CD4-positive, alpha-beta T cell treated with Interferon alpha-2 for 1 hour (primary cell): ENCODE measurements around the gene NCBP1.
A peak's percentile ranks its signal among the peaks of the same experiment; 100 is the strongest.
"Not testable (repeated sequence)": the region's sequence is repeated elsewhere in the genome, so short reads cannot be mapped to it uniquely, and the experiment has no call there.

Experiments
- DNase-seq, 2 donors: peaks; one replicate each; pipeline ENCODE4 v3.0.0-alpha.2; 2020 to 2022

The NCBP1 gene, protein sequence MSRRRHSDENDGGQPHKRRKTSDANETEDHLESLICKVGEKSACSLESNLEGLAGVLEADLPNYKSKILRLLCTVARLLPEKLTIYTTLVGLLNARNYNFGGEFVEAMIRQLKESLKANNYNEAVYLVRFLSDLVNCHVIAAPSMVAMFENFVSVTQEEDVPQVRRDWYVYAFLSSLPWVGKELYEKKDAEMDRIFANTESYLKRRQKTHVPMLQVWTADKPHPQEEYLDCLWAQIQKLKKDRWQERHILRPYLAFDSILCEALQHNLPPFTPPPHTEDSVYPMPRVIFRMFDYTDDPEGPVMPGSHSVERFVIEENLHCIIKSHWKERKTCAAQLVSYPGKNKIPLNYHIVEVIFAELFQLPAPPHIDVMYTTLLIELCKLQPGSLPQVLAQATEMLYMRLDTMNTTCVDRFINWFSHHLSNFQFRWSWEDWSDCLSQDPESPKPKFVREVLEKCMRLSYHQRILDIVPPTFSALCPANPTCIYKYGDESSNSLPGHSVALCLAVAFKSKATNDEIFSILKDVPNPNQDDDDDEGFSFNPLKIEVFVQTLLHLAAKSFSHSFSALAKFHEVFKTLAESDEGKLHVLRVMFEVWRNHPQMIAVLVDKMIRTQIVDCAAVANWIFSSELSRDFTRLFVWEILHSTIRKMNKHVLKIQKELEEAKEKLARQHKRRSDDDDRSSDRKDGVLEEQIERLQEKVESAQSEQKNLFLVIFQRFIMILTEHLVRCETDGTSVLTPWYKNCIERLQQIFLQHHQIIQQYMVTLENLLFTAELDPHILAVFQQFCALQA

DNA sequence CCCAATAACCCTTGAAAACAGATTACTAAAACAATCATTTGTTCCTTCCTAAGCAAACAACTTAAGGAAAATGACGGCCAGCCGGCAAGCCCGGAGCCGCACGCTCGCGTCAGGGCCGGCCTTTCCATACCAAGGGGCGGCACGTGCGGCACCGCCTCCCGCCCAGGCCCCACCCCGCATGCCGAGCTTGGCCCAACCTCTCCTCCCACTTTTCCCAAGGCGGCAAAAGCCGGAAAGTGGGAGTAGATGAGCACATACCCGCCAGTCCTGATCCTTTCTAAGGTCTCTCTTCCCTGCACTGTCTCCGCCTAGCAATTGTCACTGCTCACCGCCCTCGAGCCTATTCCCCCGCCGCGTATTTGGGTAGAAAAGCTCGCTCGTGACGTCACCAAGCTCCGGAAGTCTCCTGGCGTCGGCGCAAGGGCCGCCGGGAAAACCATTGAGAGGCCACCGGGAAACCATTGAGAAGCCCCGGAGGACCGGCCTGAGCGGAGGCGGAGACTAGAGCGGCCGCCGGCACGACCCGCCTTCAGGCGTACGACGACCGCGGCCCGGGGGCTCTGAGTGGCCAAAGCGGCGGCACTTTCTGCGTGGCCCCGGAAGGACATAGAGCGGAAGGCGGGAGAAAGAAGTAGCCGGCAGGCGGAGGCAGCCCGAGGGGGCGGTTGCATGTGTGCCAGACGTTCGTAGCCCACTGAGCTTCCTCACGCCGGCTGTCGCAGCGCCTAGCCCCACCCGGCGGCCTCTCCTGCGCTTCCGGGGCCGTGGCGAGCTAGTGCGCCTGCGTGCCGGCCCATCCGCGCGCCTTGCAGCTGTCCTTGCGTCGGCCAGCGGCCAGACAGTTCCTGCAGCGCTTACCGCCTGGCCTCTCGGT, at the start of gene NCBP1, which contains the start of gene TSTD2:
Gene NCBP1 (plus strand): TSS at position 837 of the 874 bp plus-strand sequence. CDS start 61 bp downstream, outside the sequence.
Gene TSTD2 (minus strand): TSS at position 384 of the 874 bp plus-strand sequence. CDS start 5,806 bp downstream, outside the sequence.
- DNase-seq = peak; percentile 96 to 98

DNA sequence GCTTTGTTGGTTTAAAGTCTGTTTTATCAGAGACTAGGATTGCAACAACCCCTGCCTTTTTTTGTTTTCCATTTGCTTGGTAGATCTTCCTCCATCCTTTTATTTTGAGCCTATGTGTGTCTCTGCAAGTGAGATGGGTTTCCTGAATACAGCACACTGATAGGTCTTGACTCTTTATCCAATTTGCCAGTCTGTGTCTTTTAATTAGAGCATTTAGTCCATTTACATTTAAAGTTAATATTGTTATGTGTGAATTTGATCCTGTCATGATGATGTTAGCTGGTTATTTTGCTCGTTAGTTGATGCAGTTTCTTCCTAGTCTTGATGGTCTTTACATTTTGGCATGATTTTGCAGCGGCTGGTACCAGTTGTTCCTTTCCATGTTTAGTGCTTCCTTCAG, 48.8 kb upstream of the NCBP1 start:
- not testable (repeated sequence) for DNase-seq

DNA sequence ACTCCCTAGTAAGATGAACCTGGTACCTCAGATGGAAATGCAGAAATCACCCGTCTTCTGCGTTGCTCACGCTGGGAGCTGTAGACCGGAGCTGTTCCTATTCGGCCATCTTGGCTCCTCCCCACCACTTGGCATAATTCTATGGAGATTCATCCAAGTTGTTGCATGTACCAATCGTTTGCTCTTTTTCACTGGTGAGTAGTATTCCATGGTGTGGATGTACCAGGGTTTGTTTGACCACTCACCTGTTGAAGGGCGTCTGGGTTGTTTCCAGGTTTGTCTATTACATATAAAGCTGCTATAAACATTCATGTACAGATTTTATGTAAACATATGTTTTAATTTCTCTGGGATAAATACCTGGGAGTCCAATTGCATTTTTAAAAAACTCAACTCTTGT, 46.7 kb upstream of the NCBP1 start:
- not testable (repeated sequence) for DNase-seq

DNA sequence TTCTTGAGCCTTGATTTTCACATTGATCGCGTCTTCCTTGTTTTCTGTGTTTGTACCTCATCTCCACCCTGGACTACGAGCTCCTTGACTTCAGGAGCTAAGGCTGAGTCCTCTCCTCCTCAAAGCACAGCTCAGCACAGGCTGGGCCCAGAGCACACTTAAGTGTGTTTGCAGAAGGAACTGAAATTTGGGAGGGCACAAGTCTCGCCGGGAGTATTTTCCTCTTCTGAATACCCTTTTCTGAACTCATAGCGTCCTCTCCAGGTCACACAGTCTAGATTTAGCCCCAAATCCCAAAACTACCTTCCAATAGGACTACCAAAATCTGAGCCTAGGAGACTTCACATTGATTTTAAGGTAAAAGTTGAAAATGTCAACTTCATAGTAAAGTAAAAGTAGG, 42.1 kb upstream of the NCBP1 start:
- DNase-seq = no peak

DNA sequence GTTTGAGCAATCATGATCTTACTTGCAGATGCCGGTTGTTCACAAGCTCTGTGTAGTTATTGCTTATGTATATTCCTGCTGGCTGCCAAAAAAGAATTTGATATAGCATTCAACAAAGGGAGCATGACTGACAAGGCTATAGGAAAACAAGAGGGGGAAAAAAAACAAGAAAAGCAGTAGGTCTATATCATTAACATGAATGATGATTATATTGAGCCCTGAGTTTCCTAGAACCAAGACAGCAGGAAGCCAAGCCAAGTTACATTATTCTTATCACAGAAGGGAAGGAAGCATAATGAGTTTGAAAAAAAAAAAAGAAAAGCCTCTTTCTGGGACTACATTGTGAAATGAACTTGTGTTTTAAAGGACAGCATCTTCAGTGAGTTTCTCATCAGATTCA, 41.5 kb upstream of the NCBP1 start:
- no peak for DNase-seq

- DNase-seq = no peak
These were observed 39.7 kb upstream of the NCBP1 start for GRCh38 chr9:97593960-97594359.

DNA sequence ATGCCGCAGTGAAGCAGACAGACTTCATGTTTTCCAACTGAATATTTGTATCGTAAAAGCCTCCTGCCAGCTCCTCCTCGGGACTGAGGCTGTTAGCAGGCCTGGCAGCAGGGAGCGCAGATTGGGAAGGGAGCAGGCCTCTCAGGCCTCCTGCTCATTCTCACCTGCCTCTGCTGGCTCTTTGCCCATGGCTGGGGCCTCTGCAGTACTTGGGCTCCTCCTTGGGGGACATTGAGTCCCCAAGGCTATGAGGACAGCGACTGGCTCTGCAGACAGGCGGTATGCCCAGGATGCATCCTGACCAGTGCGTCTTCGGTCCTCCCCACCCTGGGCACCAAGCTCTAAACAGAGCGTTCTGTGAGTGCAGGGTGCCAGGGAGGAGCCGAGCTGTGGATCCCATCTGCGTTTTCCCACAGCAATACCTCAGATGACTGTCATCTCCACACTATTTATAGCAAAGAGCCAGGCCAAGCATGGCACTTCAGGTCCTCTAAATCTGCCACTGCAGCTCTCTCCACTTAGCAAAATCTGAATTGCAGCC, 39.2 kb upstream of the NCBP1 start:
- DNase-seq = no peak

GRCh38 chr9:97596906-97597305, 36.7 kb upstream of the NCBP1 start:
- DNase-seq = no peak

DNA sequence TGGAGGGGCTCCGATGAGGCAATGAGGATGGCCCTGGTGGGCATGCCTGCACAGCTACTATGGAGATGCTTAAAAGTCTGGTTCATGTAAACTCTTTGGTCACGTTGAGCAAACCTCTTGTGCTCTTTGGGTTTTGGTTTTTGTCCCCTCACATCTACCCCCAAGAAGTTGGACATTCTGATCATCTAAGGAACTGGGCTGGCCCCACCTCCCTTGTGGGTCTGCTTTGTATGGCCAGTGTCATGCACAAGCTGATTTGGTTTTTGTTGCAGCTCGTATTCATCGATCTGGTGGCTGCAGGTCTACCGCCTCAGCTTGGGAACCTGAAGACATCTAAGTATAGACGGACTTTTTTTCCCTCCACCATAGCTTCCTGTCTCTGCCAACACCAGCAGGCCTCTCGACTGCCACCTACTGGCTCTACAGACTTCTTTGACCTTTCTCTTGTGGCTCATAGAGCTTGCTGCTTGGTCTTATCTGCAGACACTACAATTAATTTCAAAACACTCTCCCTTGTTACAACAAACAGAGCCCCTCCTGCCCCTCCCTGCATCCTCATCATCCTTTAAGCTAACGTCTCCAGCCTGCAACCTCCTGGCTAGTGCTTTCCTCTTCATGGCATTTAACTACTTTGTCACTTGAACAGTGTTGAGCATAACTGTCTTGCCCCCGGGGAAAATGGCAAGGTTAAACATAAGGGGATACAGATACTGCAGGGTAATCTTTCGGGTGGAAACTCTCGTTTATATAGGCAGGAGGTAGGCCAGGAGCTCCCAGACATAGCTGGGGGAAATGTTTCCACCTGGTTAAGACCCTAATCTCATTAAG, 34.9 kb upstream of the NCBP1 start:
- DNase-seq = peak; percentile 66 to 78

GRCh38 chr9:97599314-97599846, 34.2 kb upstream of the NCBP1 start:
- DNase-seq = no peak

DNA sequence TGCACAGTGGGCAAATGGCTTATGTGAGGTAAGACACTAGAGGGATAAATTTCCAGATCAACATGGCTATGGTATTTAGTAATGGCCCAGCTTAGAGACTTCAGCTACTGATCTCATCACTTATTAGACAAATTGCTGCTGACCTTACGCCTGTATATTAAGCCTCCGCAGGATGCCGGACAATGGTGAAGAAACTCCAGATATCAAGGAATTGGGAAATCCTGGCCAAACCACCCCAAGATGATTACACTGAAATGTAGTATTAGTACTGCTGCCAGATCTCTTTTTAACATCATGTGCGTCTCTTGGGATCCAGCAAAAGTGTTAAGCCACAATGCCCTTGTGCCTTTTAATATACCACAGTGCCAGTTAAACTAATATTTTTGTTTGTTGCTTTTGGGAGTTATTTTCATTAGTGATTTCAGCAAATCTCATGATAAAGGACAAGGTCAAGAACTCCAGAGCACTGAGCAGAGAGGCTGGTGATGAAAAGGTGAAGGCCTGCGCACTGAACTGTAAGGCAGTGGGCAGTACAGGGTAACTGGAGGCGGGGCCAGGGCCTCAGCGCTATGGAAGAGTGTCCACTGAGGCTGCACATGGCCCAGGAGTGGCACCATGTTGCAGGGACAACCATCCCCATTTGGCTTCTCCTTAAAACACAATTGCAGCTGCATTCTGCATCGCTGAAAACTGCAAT, 32.9 kb upstream of the NCBP1 start:
- no peak for DNase-seq

DNA sequence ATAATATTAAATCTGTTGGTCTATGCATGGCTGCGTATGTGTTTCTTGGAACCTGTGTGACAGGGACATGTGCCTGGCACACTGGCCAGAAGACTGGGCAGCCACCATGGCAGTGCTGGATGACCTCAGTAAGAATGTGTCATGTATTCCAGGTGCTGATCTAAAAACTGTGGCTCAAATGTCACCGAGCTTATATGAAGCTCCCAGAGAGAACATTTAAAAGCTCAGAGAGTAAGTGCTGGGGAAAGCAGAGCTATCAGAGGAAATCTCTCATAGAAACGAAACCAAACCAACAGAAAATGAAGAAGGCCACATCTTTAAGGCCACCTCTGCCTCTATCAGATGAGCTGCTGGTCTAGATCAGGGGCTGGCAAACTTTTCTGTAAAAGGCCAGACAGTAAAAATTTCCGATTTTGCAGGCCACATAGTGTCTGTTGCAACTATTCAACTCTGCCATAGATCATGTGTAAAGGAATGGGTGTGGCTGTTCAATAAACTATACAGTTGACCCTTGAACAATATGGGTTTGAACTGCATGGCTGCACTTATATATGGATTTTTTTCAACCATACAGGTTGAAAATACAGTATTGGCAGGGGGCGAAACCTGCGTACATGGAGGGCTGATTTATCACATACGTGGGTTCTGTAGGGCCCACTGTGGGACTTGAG, 32.3 kb upstream of the NCBP1 start:
- no peak for DNase-seq

GRCh38 chr9:97602430-97602829, 31.2 kb upstream of the NCBP1 start:
- DNase-seq = no peak

DNA sequence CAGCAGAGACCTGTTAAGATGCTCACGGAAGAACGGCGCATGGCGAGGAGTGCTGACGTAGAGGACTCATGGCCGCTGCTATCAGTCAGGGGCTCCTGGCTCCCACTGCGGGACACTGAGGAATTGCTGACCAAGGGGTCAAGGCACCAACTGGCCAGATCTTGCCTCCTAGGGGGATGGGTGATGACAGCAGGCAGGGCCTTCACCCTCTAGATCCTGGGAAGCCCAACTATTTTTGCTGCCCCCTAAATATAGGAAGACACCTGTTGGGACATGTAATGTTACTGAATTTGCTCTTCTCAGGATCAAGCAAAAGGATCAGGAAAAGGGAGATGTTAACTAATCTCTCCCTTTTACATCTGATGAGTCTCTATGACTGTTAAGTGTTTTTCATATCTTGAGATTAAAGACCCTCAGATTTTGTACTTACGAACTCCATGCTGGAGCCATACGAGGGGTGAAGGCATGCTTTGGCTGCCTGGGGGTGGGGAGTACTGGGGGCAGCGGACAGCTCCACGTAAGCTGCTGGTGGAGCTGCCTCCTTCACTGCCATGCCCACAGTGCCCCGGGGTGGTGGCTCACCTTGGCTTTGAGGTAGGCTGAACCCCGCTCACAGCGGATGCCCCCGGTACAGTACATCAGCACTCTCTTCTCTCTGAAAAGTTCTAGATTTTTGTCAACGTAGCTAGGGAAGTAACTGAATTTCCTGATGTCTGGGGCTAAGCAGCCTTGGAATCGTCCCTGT, 28.5 kb upstream of the NCBP1 start:
- DNase-seq = no peak

- peak; percentile 55 to 74 for DNase-seq
These were observed 18.1 kb upstream of the NCBP1 start for GRCh38 chr9:97615439-97616072.

DNA sequence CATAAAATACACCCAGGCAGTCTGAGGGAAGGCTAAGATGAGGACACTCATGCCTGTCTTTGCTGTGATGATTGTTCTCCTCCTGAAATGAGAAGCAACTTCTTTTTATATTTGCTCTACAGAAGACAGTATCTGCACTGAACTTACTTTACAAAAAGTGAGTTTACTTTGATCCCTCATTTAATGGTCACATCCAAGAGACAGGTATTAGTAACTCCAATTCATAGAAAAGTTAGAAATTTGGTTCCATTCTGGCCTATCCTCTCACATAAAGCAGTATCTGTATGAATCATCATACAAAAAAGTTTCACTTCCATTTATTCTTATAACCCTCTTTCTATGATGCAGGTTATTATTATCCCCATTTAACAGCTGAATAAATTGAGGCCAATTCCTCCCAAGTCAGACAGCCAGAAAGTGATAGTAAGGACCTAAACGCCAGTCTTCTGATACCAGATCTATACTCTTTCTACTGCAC, 15.6 kb upstream of the NCBP1 start:
- no peak for DNase-seq

DNA sequence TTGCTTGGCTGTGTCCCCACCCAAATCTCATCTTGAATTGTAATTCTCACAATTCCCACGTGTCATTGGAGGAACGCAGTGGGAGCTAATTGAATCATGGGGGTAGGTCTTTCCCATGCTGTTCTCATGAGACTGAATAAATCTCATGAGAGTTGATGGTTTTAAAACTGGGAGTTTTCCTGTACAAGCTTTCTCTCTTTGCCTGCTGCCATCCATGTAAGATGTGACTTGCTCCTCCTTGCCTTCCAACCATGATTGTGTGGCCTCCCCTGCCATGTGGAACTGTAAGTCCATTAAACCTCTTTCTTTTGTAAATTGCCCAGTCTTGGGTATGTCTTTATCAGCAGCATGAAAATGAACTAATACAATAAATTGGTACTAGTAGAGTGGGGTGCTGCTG, 13.6 kb upstream of the NCBP1 start:
- DNase-seq = not testable (repeated sequence)

- not testable (repeated sequence) for DNase-seq
These were observed 11.1 kb upstream of the NCBP1 start for GRCh38 chr9:97622483-97622882.

DNA sequence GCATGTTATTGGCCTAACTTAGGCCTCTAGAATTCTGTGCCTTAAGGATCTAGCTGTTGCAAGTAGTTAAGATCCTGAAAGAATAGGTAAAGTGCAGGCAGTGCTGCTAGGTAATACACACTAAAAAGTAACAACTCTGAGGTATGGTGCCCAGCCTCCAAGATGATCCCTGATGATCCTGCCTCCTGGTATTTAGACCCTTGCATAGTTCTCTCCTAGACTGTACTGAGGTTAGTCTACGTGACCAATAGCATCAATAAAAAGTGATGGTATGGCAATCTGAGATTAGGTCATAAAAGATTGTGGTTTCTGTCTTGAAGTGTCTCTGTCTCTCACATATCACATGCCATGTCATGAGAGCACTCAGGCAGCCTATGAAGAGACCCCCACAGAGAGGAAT, 9.7 kb upstream of the NCBP1 start:
- DNase-seq = no peak
